GM12878 (cell line): ENCODE measurements around the gene BAAT. TPM values are rescaled to one million over a fixed set of nuclear protein-coding genes. Genes with fewer than 3 reads are reported as not detected.

Experiments
- ATAC-seq: fragments of 200-7000 bp; cut with Tn5 transposase; 3 replicates; pipeline ENCODE4 v1.9.1; 2020; ENCODE audit warnings: mild to moderate bottlenecking, moderate library complexity
- BruUV-seq: library from RNA; stranded (reverse); fragments of 400-500 nt; replicated peaks from 2 replicates; lab custom pipeline; 2021; lab: Mats Ljungman, UMichigan
- CTCF ChIA-PET: fragments of 300-600 bp; sonication (Branson Sonifier 250); formaldehyde crosslinking; extraction: SDS; loops from one replicate; lab custom pipeline; 2021; ENCODE audit warnings: inconsistent platforms; lab: Yijun Ruan, JAX
- POLR2A ChIA-PET: fragments of 350-600 bp; formaldehyde crosslinking; extraction: SDS; loops from one replicate; lab custom pipeline; 2021; ENCODE audit warnings: inconsistent platforms; lab: Charles Lee
- RAD21 ChIA-PET: fragments of 300-600 bp; sonication (Branson Sonifier 250); formaldehyde crosslinking; loops from one replicate; lab custom pipeline; 2023; ENCODE audit warnings: antibody characterized with exemption; ENCODE audit not compliant: unreplicated experiment; lab: Charles Lee
- SMC1A ChIA-PET: fragments of 300-600 bp; sonication (Branson Sonifier 250); formaldehyde crosslinking; loops from one replicate; lab custom pipeline; 2023; ENCODE audit not compliant: unreplicated experiment, uncharacterized antibody; lab: Charles Lee
- DNase-seq: peaks from one replicate; pipeline ENCODE4 v3.0.0-alpha.2; 2011; ENCODE audit warnings: low read depth, low spot score
- FAIRE-seq: peaks from 3 replicates; lab custom pipeline; 2011; peaks lifted over from hg19 to GRCh38; lab: Jason Lieb, UNC
- H2AFZ ChIP-seq: 2 replicates; pipeline ENCODE4 v1.6.0; 2011; ENCODE audit warnings: low read depth, low read length, control low read depth; ENCODE audit not compliant: control insufficient read depth
- H3K27ac ChIP-seq: 2 replicates; pipeline ENCODE4 v1.5.1; 2011; ENCODE audit warnings: control low read depth; ENCODE audit not compliant: control insufficient read depth, insufficient read depth
- H3K27me3 ChIP-seq, 2 experiments: replicated peaks in 1 of 2; 2 replicates each; pipeline versions ENCODE4 v1.6.0 to v1.6.1; 2011; ENCODE audit warnings: low read length in 1 of 2; ENCODE audit not compliant: control insufficient read depth in 2 of 2, insufficient read depth in 2 of 2
- H3K36me3 ChIP-seq, 2 experiments: 2 replicates each; pipeline ENCODE4 v1.5.1; 2011; ENCODE audit warnings: low read length in 1 of 2; ENCODE audit not compliant: control insufficient read depth in 2 of 2, insufficient read depth in 2 of 2
- H3K4me1 ChIP-seq: 2 replicates; pipeline ENCODE4 v1.6.1; 2011; ENCODE audit warnings: mild to moderate bottlenecking, low read length, moderate library complexity, mixed read lengths; ENCODE audit not compliant: control insufficient read depth, insufficient read depth
- H3K4me2 ChIP-seq: 2 replicates; pipeline ENCODE4 v1.6.0; 2011; ENCODE audit warnings: control low read depth; ENCODE audit not compliant: control insufficient read depth, insufficient read depth
- H3K4me3 ChIP-seq: fragments of 200-600 bp; sonication (generic); 2 replicates; pipeline ENCODE4 v1.5.1; 2016
- H3K79me2 ChIP-seq: 2 replicates; pipeline ENCODE4 v1.6.0; 2011; ENCODE audit warnings: low read length; ENCODE audit not compliant: control insufficient read depth, insufficient read depth
- H3K9ac ChIP-seq: 2 replicates; pipeline ENCODE4 v1.8.0; 2011; ENCODE audit warnings: low read length, control low read depth, mixed read lengths; ENCODE audit not compliant: control insufficient read depth, insufficient read depth
- H3K9me3 ChIP-seq: replicated peaks from 3 replicates; pipeline ENCODE4 v1.5.1; 2011; ENCODE audit warnings: mild to moderate bottlenecking, low read length; ENCODE audit not compliant: control insufficient read depth, insufficient read depth
- H4K20me1 ChIP-seq: 2 replicates; pipeline ENCODE4 v1.6.0; 2011; ENCODE audit not compliant: control insufficient read depth, insufficient read depth
- ATF3 ChIP-seq: IDR thresholded peaks from 2 replicates; pipeline ENCODE4 v1.6.1; 2011; ENCODE audit warnings: low read depth, mild to moderate bottlenecking, low read length, moderate library complexity, borderline replicate concordance; ENCODE audit errors: extremely low read depth
- CHD2 ChIP-seq: IDR thresholded peaks from 2 replicates; pipeline ENCODE4 v1.6.1; 2011; ENCODE audit warnings: low read depth, low read length, improper control_type of control experiment, borderline replicate concordance
- EED ChIP-seq: sonication (generic); IDR thresholded peaks from 2 replicates; pipeline ENCODE4 v1.6.1; 2016; ENCODE audit warnings: antibody characterized with exemption, low read depth
- IRF4 ChIP-seq: IDR thresholded peaks from 2 replicates; pipeline ENCODE4 v1.6.1; 2011; ENCODE audit warnings: low read depth, low read length
- MEF2A ChIP-seq: IDR thresholded peaks from 2 replicates; pipeline ENCODE4 v1.6.1; 2011; ENCODE audit warnings: low read depth, mild to moderate bottlenecking, low read length, moderate library complexity; ENCODE audit not compliant: insufficient read depth
- MEF2B ChIP-seq: fragments of 450-650 bp; IDR thresholded peaks from 2 replicates; pipeline ENCODE4 v1.6.1; 2018; ENCODE audit warnings: mild to moderate bottlenecking, moderate library complexity; ENCODE audit not compliant: partially characterized antibody, poor library complexity, severe bottlenecking
- POLR2AphosphoS5 ChIP-seq: IDR thresholded peaks from 2 replicates; pipeline ENCODE4 v1.6.1; 2011; ENCODE audit warnings: mild to moderate bottlenecking, low read length, inconsistent platforms
- RELA ChIP-seq: fragments of 450-650 bp; IDR thresholded peaks from 2 replicates; pipeline ENCODE4 v1.8.0; 2014; ENCODE audit warnings: borderline replicate concordance; ENCODE audit not compliant: partially characterized antibody
- REST ChIP-seq: IDR thresholded peaks from 2 replicates; pipeline ENCODE4 v1.6.1; 2012; ENCODE audit warnings: mild to moderate bottlenecking, low read depth, low read length
- SMAD5 ChIP-seq: IDR thresholded peaks from 2 replicates; pipeline ENCODE4 v1.6.1; 2016; ENCODE audit warnings: antibody characterized with exemption, low read depth
- SREBF2 ChIP-seq: IDR thresholded peaks from 2 replicates; pipeline ENCODE4 v1.6.1; 2012; ENCODE audit warnings: mild to moderate bottlenecking, low read length
- TCF12 ChIP-seq: IDR thresholded peaks from 2 replicates; pipeline ENCODE4 v1.6.1; 2011; ENCODE audit warnings: low read depth, mild to moderate bottlenecking, low read length
- YBX1 ChIP-seq: fragments of 450-650 bp; IDR thresholded peaks from 2 replicates; pipeline ENCODE4 v1.6.1; 2016; ENCODE audit warnings: antibody characterized with exemption
- YY1 ChIP-seq: IDR thresholded peaks from 2 replicates; pipeline ENCODE4 v1.6.1; 2011; ENCODE audit warnings: low read depth, mild to moderate bottlenecking, low read length
- ZBTB4 ChIP-seq: fragments of 450-650 bp; formaldehyde crosslinking; IDR thresholded peaks from 2 replicates; pipeline ENCODE4 v1.4.0; 2022; ENCODE audit warnings: mild to moderate bottlenecking, moderate library complexity
- ZNF207 ChIP-seq: fragments of 450-650 bp; IDR thresholded peaks from 2 replicates; pipeline ENCODE4 v1.6.1; 2014; ENCODE audit warnings: antibody characterized with exemption, mild to moderate bottlenecking, borderline replicate concordance
- WGBS: methylation state at CpG from one replicate; pipeline ENCODE4 v1.1.6; 2016; ENCODE audit warnings: low lambda C conversion rate; ENCODE audit not compliant: insufficient replicate concordance, insufficient coverage; ENCODE audit errors: missing lambda C conversion rate; 5-methylcytosine and 5-hydroxymethylcytosine counted together
- in situ Hi-C: fragments of 300-500 bp; cut with MboI; formaldehyde crosslinking; loops from 9 replicates; pipeline ENCODE4 v1.14.3; 2018; ENCODE audit warnings: mixed read lengths
- intact Hi-C: fragments of 100-400 bp; cut with micrococcal nuclease; formaldehyde crosslinking; loops from one replicate; pipeline ENCODE4 v1.14.2; 2022; ENCODE audit not compliant: unreplicated experiment
- polyA plus RNA-seq, 11 experiments: library from polyadenylated mRNA; depleted of rRNA in 4 of 11; unstranded in 6 of 11; stranded (reverse) in 5 of 11; fragments of >200 nt; fragmentation: Nextera tagmentation in 4 of 11; fragmentation: Illumina TruSeq in 1 of 11; extraction: Ambion mirVana in 4 of 11; extraction: Trizol in 1 of 11; gene quantifications; 1 replicate in 1 of 11; 2 replicates in 10 of 11; pipeline versions ENCODE4 v1.2.1 to v1.2.3, GENCODE V29; 2011 to 2016; ENCODE audit warnings: inconsistent platforms in 2 of 11, missing spikeins in 2 of 11, low read depth in 1 of 11
- total RNA-seq, 4 experiments: library from RNA; depleted of rRNA in 3 of 4; stranded (reverse); fragments of >200 nt in 3 of 4; fragmentation: Illumina TruSeq in 1 of 4; extraction: Trizol in 1 of 4; gene quantifications; 2 replicates each; pipeline versions ENCODE4 v1.2.1 to v1.2.3, GENCODE V29; 2013 to 2021

Gene BAAT
- total and polyA plus RNA-seq, 10 of the 15 experiments (the other 5 are each of a cell fraction or from before 2014, with no cell fraction given), result 0.02 to 0.26 (median 0.06) TPM; not detected in 2

- TF ChIP-seq CHD2 (no peak), ZBTB4 (no peak), IRF4 (no peak), TCF12 (no peak), EED (no peak), ATF3 (no peak), ZNF207 (no peak), MEF2A (no peak), YY1 (no peak), YBX1 (no peak)
- TF ChIP-seq, all 136 proteins: peak for 0
Observed at GRCh38 chr9:101429736-101430135, 44.9 kb upstream of the BAAT start (continued).

- in situ Hi-C loops, result no loop called here
- SMC1A ChIA-PET, result interaction anchor here (1.5 to 2.2 kb wide), 3 partner anchors 9 to 31 kb away, joined by 6 to 9 read pairs (median 7); partner anchors contain the start of genes MRPL50 and ZNF189
- intact Hi-C loops, result no loop called here
- ATAC-seq, result no peak
- Histone ChIP-seq H3K9me3 (no peaks in the 10 kb centered on the region; the same call in 1 of the 3 replicates), H3K36me3 (no peaks in the 10 kb centered on the region), H3K4me3 (no peak overlapping the region), H3K4me1 (peaks cover 5% of the 10 kb centered on the region; the same call in 1 of the 2 replicates), H4K20me1 (no peaks in the 10 kb centered on the region), H2AFZ (no peak overlapping the region), H3K9ac (no peak overlapping the region), H3K27ac (no peak overlapping the region), H3K79me2 (no peaks in the 10 kb centered on the region), H3K4me2 (no peak overlapping the region), H3K27me3 (no peaks in the 10 kb centered on the region)
- CTCF ChIA-PET, result interaction anchor here (1.3 to 1.6 kb wide), 2 partner anchors 9 to 12 kb away, joined by 3 to 4 read pairs; no protein-coding TSS in a partner anchor
- WGBS, result 79% methylated on average over 3 of the region's 3 CpGs
- no TSS peak for BruUV-seq
- no peak for FAIRE-seq
- POLR2A ChIA-PET, result interaction anchor here (0.7 to 1.6 kb wide), 2 partner anchors 29 to 30 kb away, joined by 3 to 5 read pairs; partner anchors contain the start of genes MRPL50 and ZNF189
- RAD21 ChIA-PET, result interaction anchor here (2.1 to 2.2 kb wide), 2 partner anchors 17 to 105 kb away, joined by 4 to 6 read pairs; partner anchors contain the start of gene RNF20
- no peak for DNase-seq
- TF ChIP-seq POLR2AphosphoS5 (no peak), YY1 (no peak), SMAD5 (no peak), SREBF2 (no peak), MEF2B (no peak), RELA (no peak), REST (no peak)
Observed at GRCh38 chr9:101428909-101429308, 44.1 kb upstream of the BAAT start.
